AG04449 (cell line): ENCODE results near the gene ZMIZ1.

Source experiments
- CTCF ChIA-PET: fragments of 350-600 bp; formaldehyde crosslinking; extraction: SDS; loops from one replicate; lab custom pipeline; 2021; ENCODE audit warnings: antibody characterized with exemption; lab: Yijun Ruan, JAX
- POLR2A ChIA-PET: fragments of 400-600, 350-600 bp; formaldehyde crosslinking; extraction: SDS; loops from one replicate; lab custom pipeline; 2020; ENCODE audit warnings: antibody characterized with exemption, inconsistent platforms; lab: Yijun Ruan, JAX
- DNase-seq: peaks from one replicate; pipeline ENCODE4 v3.0.0-alpha.2; 2010; ENCODE audit warnings: low read depth, low spot score
- H3K4me3 ChIP-seq: 2 replicates; pipeline ENCODE4 v1.5.1; 2011; ENCODE audit warnings: low read depth, mild to moderate bottlenecking, control low read depth, low read length
- CTCF ChIP-seq: IDR thresholded peaks from one replicate; pipeline ENCODE4 v1.5.1; 2011; ENCODE audit warnings: mild to moderate bottlenecking, moderate library complexity, low read length, control low read depth, inconsistent platforms; ENCODE audit not compliant: insufficient read depth; ENCODE audit errors: missing control alignments

The ZMIZ1 gene

DNA sequence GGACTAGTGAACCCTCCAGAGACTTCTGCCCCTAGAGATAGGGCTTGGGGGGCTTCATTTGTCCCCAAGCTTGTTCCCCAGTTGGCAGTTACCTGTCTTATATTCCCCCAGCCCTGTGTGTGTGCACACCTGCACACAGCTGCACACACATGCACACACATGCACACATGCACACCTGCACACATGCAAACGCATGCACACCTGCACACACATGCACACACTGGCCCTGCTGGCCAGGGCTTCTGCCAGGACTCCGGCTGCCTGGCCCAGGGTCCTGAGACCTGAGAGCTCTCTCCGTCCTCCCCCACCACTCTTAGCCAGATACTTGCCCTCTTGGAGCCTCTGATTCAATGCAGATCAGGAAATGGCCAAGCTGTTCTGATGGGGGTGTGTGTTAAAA lies 6.7 kb downstream of the ZMIZ1 start:
- POLR2A ChIA-PET = interaction anchor here (0.8 to 1.3 kb wide), 2 partner anchors 17 to 38 kb away, joined by 3 read pairs; no protein-coding TSS in a partner anchor
- CTCF ChIA-PET = interaction anchor here (0.8 to 15.9 kb wide), 5 partner anchors 14 to 128 kb away, joined by 3 to 180 read pairs (median 3); no protein-coding TSS in a partner anchor
- DNase-seq = no peak
- no peak overlapping the region for H3K4me3 ChIP-seq
- TF ChIP-seq CTCF = no peak

- ChIA-PET CTCF (interaction anchor here (0.9 to 15.9 kb wide), 3 partner anchors 80 to 116 kb away, joined by 3 to 180 read pairs (median 5); no protein-coding TSS in a partner anchor), POLR2A (no interaction called here)
- DNase-seq = no peak
- no peak overlapping the region for H3K4me3 ChIP-seq
- TF ChIP-seq CTCF = no peak
Observed at GRCh38 chr10:79077488-79078173, 8.9 kb downstream of the ZMIZ1 start.

- POLR2A ChIA-PET = interaction anchor here (0.6 kb wide), 1 partner anchor 249 kb away, joined by 3 read pairs; no protein-coding TSS in a partner anchor
- no peak for DNase-seq
- no peak overlapping the region for H3K4me3 ChIP-seq
- CTCF ChIA-PET = interaction anchor here (4.2 kb wide), 1 partner anchor 117 kb away, joined by 49 read pairs; no protein-coding TSS in a partner anchor
- no peak for TF ChIP-seq CTCF
Observed at GRCh38 chr10:79078367-79079053, 9.7 kb downstream of the ZMIZ1 start.

- H3K4me3 ChIP-seq = no peak overlapping the region
- no peak for DNase-seq
- CTCF ChIA-PET = interaction anchor here (4.2 kb wide), 1 partner anchor 116 kb away, joined by 49 read pairs; no protein-coding TSS in a partner anchor
- POLR2A ChIA-PET = interaction anchor here (1.0 kb wide), 1 partner anchor 9 kb away, joined by 3 read pairs; no protein-coding TSS in a partner anchor
- no peak for TF ChIP-seq CTCF
Observed at GRCh38 chr10:79079054-79079397, 10.3 kb downstream of the ZMIZ1 start.

GRCh38 chr10:79079490-79080355 lies 11.0 kb downstream of the ZMIZ1 start:
- ChIA-PET POLR2A (interaction anchor here (0.6 to 1.0 kb wide), 3 partner anchors 10 to 115 kb away, joined by 3 to 4 read pairs (median 3); no protein-coding TSS in a partner anchor), CTCF (interaction anchor here (0.9 to 4.2 kb wide), 6 partner anchors 10 to 123 kb away, joined by 3 to 49 read pairs (median 3); no protein-coding TSS in a partner anchor)
- no peak overlapping the region for H3K4me3 ChIP-seq
- no peak for TF ChIP-seq CTCF
- DNase-seq = no peak
